Loucy (cell line): ENCODE results near the gene FAM193A.
"Not testable (repeated sequence)": the region's sequence is repeated elsewhere in the genome, so short reads cannot be mapped to it uniquely, and the experiment has no call there.

ENCODE experiments used
- H2AFZ ChIP-seq: fragments of 200-600 bp; sonication (generic); 2 replicates; pipeline ENCODE4 v1.6.0; 2016; ENCODE audit warnings: antibody characterized with exemption, mild to moderate bottlenecking, low read length, moderate library complexity
- H3F3A ChIP-seq: fragments of 200-600 bp; 2 replicates; pipeline ENCODE4 v1.6.0; 2016; ENCODE audit warnings: antibody characterized with exemption, low read depth, mild to moderate bottlenecking
- H3K27me3 ChIP-seq: fragments of 200-600 bp; sonication (generic); 2 replicates; pipeline ENCODE4 v1.6.1; 2014; ENCODE audit warnings: low read length, mild to moderate bottlenecking; ENCODE audit not compliant: insufficient read depth, poor library complexity, severe bottlenecking
- H3K36me3 ChIP-seq: fragments of 200-600 bp; sonication (generic); 2 replicates; pipeline ENCODE4 v1.6.1; 2016; ENCODE audit warnings: low read length; ENCODE audit not compliant: insufficient read depth
- H3K4me1 ChIP-seq: fragments of 200-600 bp; sonication (generic); 2 replicates; pipeline ENCODE4 v1.5.1; 2014; ENCODE audit warnings: low read length, mild to moderate bottlenecking; ENCODE audit not compliant: insufficient read depth, poor library complexity, severe bottlenecking
- H3K4me2 ChIP-seq: fragments of 200-600 bp; sonication (generic); 2 replicates; pipeline ENCODE4 v1.6.0; 2014; ENCODE audit warnings: antibody characterized with exemption, low read length, low read depth, mild to moderate bottlenecking; ENCODE audit not compliant: poor library complexity, severe bottlenecking
- H3K4me3 ChIP-seq: fragments of 200-600 bp; sonication (generic); 2 replicates; pipeline ENCODE4 v1.5.1; 2014; ENCODE audit warnings: low read length, mild to moderate bottlenecking, mixed read lengths; ENCODE audit not compliant: poor library complexity, severe bottlenecking
- H3K79me2 ChIP-seq: fragments of 200-600 bp; sonication (generic); 2 replicates; pipeline ENCODE4 v1.6.1; 2014; ENCODE audit warnings: low read length; ENCODE audit not compliant: insufficient read depth
- H3K9ac ChIP-seq: fragments of 200-600 bp; sonication (generic); 2 replicates; pipeline ENCODE4 v1.6.0; 2014; ENCODE audit warnings: mild to moderate bottlenecking, low read depth, low read length, moderate library complexity; ENCODE audit not compliant: poor library complexity, severe bottlenecking
- H3K9me2 ChIP-seq: fragments of 200-600 bp; sonication (generic); replicated peaks from 2 replicates; pipeline ENCODE4 v1.6.1; 2016; ENCODE audit warnings: low read depth, low read length, mixed read lengths
- H3K9me3 ChIP-seq: fragments of 200-600 bp; sonication (generic); 2 replicates; pipeline ENCODE4 v1.6.1; 2014; ENCODE audit warnings: mild to moderate bottlenecking, antibody characterized with exemption, low read length, low read depth; ENCODE audit not compliant: insufficient read depth
- H4K20me1 ChIP-seq: fragments of 200-600 bp; sonication (generic); 2 replicates; pipeline ENCODE4 v1.6.0; 2014; ENCODE audit warnings: antibody characterized with exemption, low read length, mild to moderate bottlenecking; ENCODE audit not compliant: insufficient read depth, poor library complexity, severe bottlenecking
- CTCF ChIP-seq: fragments of 200-600 bp; sonication (generic); conservative IDR thresholded peaks from 2 replicates; pipeline ENCODE4 v1.5.1; 2014; ENCODE audit warnings: mild to moderate bottlenecking, antibody characterized with exemption, low read length
- EZH2phosphoT487 ChIP-seq: fragments of 200-600 bp; IDR thresholded peaks from 2 replicates; pipeline ENCODE4 v1.6.1; 2018; ENCODE audit warnings: antibody characterized with exemption, mild to moderate bottlenecking, moderate library complexity, borderline replicate concordance

FAM193A gene

GRCh38 chr4:2672700-2673099, 136.3 kb downstream of the FAM193A start:
- no peak overlapping the region for H2AFZ ChIP-seq
- H3K9me2 ChIP-seq = no peaks in the 10 kb centered on the region
- TF ChIP-seq EZH2phosphoT487 (no peak), CTCF (no peak)
- no peak overlapping the region for H3K9ac ChIP-seq
- H3K36me3 ChIP-seq = peaks cover 85% of the 10 kb centered on the region; the same call in 1 of the 2 replicates
- no peaks in the 10 kb centered on the region for H3K27me3 ChIP-seq
- H3K4me3 ChIP-seq = no peak overlapping the region
- H3F3A ChIP-seq = no peaks in the 10 kb centered on the region
- no peak overlapping the region for H3K4me2 ChIP-seq
- H4K20me1 ChIP-seq = no peaks in the 10 kb centered on the region
- H3K4me1 ChIP-seq = no peaks in the 10 kb centered on the region
- no peaks in the 10 kb centered on the region for H3K9me3 ChIP-seq
- no peaks in the 10 kb centered on the region; the same call in 1 of the 2 replicates for H3K79me2 ChIP-seq

DNA sequence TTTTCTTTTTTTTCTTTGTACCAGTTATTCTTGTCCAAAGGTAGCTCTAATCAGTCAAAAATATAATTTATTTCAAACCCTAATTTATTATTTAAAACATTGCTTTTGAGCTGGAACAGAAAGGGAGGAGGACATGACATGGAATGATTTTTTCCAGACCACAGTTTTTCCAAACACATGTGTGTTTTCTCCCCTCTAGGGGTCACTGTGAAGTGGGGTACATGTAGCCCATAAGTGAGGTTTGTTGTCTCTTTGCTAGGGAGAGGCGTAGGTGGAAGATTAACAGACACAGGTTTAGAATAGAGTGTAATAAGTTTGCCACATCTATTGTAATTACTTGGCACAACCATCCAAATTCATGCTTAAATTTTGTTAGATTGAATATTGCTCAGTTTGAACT, 136.7 kb downstream of the FAM193A start:
- no peaks in the 10 kb centered on the region; the same call in 1 of the 2 replicates for H3K79me2 ChIP-seq
- no peaks in the 10 kb centered on the region for H3K9me3 ChIP-seq
- H3K27me3 ChIP-seq = no peaks in the 10 kb centered on the region
- no peak overlapping the region for H3K9ac ChIP-seq
- no peaks in the 10 kb centered on the region for H3F3A ChIP-seq
- H3K4me2 ChIP-seq = no peak overlapping the region
- no peak for TF ChIP-seq EZH2phosphoT487
- TF ChIP-seq CTCF = peak; percentile 52
- H4K20me1 ChIP-seq = no peaks in the 10 kb centered on the region
- no peak overlapping the region for H2AFZ ChIP-seq
- H3K36me3 ChIP-seq = peaks cover 85% of the 10 kb centered on the region; the same call in 1 of the 2 replicates
- H3K9me2 ChIP-seq = no peaks in the 10 kb centered on the region
- no peak overlapping the region for H3K4me3 ChIP-seq
- no peaks in the 10 kb centered on the region for H3K4me1 ChIP-seq

GRCh38 chr4:2679762-2680161, 143.3 kb downstream of the FAM193A start:
- H3K79me2 ChIP-seq = peaks cover 10% of the 10 kb centered on the region; the same call in 1 of the 2 replicates
- peaks cover 50% of the 10 kb centered on the region; the same call in 1 of the 2 replicates for H3K36me3 ChIP-seq
- not testable (repeated sequence) for H3K4me2 ChIP-seq, H3K27me3 ChIP-seq, H4K20me1 ChIP-seq, H2AFZ ChIP-seq, H3F3A ChIP-seq, H3K4me1 ChIP-seq, H3K9me3 ChIP-seq, H3K9me2 ChIP-seq, H3K9ac ChIP-seq, H3K4me3 ChIP-seq

DNA sequence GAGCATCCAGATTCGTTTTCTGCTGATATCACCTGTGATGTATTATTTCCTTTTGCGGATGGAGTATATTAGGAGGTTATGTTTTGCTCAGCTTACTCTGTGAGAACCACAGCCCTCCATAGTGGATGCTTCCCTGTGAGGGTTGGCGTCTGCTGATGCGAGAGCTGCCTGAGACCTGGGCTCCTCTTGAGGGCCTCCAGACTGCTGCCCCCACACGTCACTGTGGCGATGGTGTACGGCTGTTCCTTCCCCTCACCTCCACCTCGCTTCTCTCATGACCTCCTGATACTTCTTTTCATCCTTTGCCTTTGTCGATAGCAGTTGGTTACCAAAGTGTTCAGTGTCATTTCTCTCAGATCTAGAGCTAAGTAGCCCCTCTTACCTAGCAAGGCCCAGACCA, 148.0 kb downstream of the FAM193A start:
- Histone ChIP-seq H3K4me2 (no peak overlapping the region), H3K9me3 (no peaks in the 10 kb centered on the region), H3K36me3 (peaks cover 64% of the 10 kb centered on the region; the same call in 1 of the 2 replicates), H3K4me1 (no peaks in the 10 kb centered on the region), H3F3A (no peaks in the 10 kb centered on the region), H2AFZ (no peak overlapping the region), H3K9ac (no peak overlapping the region), H3K9me2 (no peaks in the 10 kb centered on the region), H3K4me3 (no peak overlapping the region), H3K79me2 (0 out of 2 replicates have a peak, but pooled peaks cover 5% of the 10 kb centered on the region), H4K20me1 (no peaks in the 10 kb centered on the region), H3K27me3 (no peaks in the 10 kb centered on the region)
- TF ChIP-seq CTCF (no peak), EZH2phosphoT487 (no peak)
